Lower leg skin (tissue), 3 donors: ENCODE measurements around the gene LYAR.

Experiments used
- POLR2A ChIP-seq, 2 donors: fragments of 450-650 bp; IDR thresholded peaks; one replicate each; pipeline ENCODE4 v1.6.1; 2016 to 2017; ENCODE audit warnings: antibody characterized with exemption in 2 of 2, mild to moderate bottlenecking in 1 of 2, moderate library complexity in 1 of 2
- TF ChIP-seq, protein P1 (sequence below), 3 donors: fragments of 450-650 bp; IDR thresholded peaks; one replicate each; pipeline ENCODE4 v1.5.1; 2016; ENCODE audit warnings: antibody characterized with exemption in 3 of 3, mild to moderate bottlenecking in 3 of 3, moderate library complexity in 2 of 3

GRCh38 chr4:4268776-4269175 lies 21.2 kb downstream of the LYAR start:
- TF ChIP-seq, protein P1, sequence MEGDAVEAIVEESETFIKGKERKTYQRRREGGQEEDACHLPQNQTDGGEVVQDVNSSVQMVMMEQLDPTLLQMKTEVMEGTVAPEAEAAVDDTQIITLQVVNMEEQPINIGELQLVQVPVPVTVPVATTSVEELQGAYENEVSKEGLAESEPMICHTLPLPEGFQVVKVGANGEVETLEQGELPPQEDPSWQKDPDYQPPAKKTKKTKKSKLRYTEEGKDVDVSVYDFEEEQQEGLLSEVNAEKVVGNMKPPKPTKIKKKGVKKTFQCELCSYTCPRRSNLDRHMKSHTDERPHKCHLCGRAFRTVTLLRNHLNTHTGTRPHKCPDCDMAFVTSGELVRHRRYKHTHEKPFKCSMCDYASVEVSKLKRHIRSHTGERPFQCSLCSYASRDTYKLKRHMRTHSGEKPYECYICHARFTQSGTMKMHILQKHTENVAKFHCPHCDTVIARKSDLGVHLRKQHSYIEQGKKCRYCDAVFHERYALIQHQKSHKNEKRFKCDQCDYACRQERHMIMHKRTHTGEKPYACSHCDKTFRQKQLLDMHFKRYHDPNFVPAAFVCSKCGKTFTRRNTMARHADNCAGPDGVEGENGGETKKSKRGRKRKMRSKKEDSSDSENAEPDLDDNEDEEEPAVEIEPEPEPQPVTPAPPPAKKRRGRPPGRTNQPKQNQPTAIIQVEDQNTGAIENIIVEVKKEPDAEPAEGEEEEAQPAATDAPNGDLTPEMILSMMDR (IDR thresholded peaks at IDR 0.05) = no peak
- TF ChIP-seq POLR2A (IDR thresholded peaks at IDR 0.05) = no peak
